Measurements from ENCODE around the gene ZP3. TPM values are rescaled to one million over a fixed set of nuclear protein-coding genes. Genes with fewer than 3 reads are reported as not detected.

Gene ZP3
- total and polyA plus RNA-seq, 2 of the 8 experiments (the other 6 are each of a cell fraction or from before 2014, with no cell fraction given), result 1.5 to 2.4 TPM

- TF ChIP-seq CTCF (IDR thresholded peaks at IDR 0.05; ENCODE audit: control extremely low read depth in 1 of 3, insufficient read depth in 1 of 3, low read depth in 1 of 3, low read length in 3 of 3) (no peak), BRCA1 (IDR thresholded peaks at IDR 0.05; ENCODE audit: low read depth, low read length) (no peak), EZH2 (IDR thresholded peaks at IDR 0.05; ENCODE audit: low read depth, low read length, severe bottlenecking) (no peak), NRF1 (IDR thresholded peaks at IDR 0.05; ENCODE audit: low read depth, low read length) (no peak), HDAC2 (IDR thresholded peaks at IDR 0.05; ENCODE audit: borderline replicate concordance in 1 of 2, low read depth in 2 of 2, low read length in 2 of 2) (no peak), FOSL1 (IDR thresholded peaks at IDR 0.05; ENCODE audit: insufficient read depth, low read depth, low read length) (no peak), CHD1 (IDR thresholded peaks at IDR 0.05; ENCODE audit: low read depth, low read length) (no peak), MAFK (IDR thresholded peaks at IDR 0.05; ENCODE audit: low read depth, low read length) (no peak)
Measured at GRCh38 chr7:76380623-76380966, 44.2 kb upstream of the ZP3 start (continued).
